HepG2 (cell line): ENCODE measurements around the gene FAM83C. TPM values are rescaled to one million over a fixed set of nuclear protein-coding genes. Genes with fewer than 3 reads are reported as not detected.

Source experiments
- BORCS8-MEF2B ChIP-seq: sonication (generic); formaldehyde crosslinking; IDR thresholded peaks from 2 replicates; pipeline ENCODE4 v1.8.0; 2022; ENCODE audit warnings: mild to moderate bottlenecking, missing genetic modification reagents
- EED ChIP-seq: sonication (generic); formaldehyde crosslinking; IDR thresholded peaks from 2 replicates; pipeline ENCODE4 v1.5.0; 2020; ENCODE audit warnings: mild to moderate bottlenecking, missing genetic modification reagents
- MAFK ChIP-seq, 2 experiments: IDR thresholded peaks in 1 of 2; conservative IDR thresholded peaks in 1 of 2; 2 replicates each; pipeline ENCODE4 v1.6.1; 2011; ENCODE audit warnings: improper control_type of control experiment in 2 of 2, low read length in 2 of 2
- MED8 ChIP-seq: sonication (generic); formaldehyde crosslinking; IDR thresholded peaks from 2 replicates; pipeline ENCODE4 v1.8.1; 2023; ENCODE audit warnings: mild to moderate bottlenecking, missing genetic modification reagents; ENCODE audit not compliant: insufficient replicate concordance
- NR2C2 ChIP-seq: sonication (generic); formaldehyde crosslinking; IDR thresholded peaks from 2 replicates; pipeline ENCODE4 v1.4.0; 2020; ENCODE audit warnings: missing genetic modification reagents, mild to moderate bottlenecking, moderate library complexity, borderline replicate concordance
- RBM22 ChIP-seq: fragments of 200-400 bp; formaldehyde crosslinking; optimal IDR thresholded peaks from 2 replicates; pipeline ENCODE3; 2017; ENCODE audit warnings: mild to moderate bottlenecking, low read length, moderate library complexity
- TBX2 ChIP-seq: sonication (generic); formaldehyde crosslinking; IDR thresholded peaks from 2 replicates; pipeline ENCODE4 v1.5.0; 2020; ENCODE audit warnings: missing genetic modification reagents, mild to moderate bottlenecking, borderline replicate concordance
- ZBTB7B ChIP-seq: sonication (generic); formaldehyde crosslinking; IDR thresholded peaks from 2 replicates; pipeline ENCODE4 v1.4.0; 2020; ENCODE audit warnings: missing genetic modification reagents
- ZNF317 ChIP-seq: sonication (generic); formaldehyde crosslinking; IDR thresholded peaks from 2 replicates; pipeline ENCODE4 v1.5.0; 2020; ENCODE audit warnings: mild to moderate bottlenecking, missing genetic modification reagents
- ZZZ3 ChIP-seq: sonication (generic); formaldehyde crosslinking; IDR thresholded peaks from 2 replicates; pipeline ENCODE4 v1.4.0; 2020; ENCODE audit warnings: missing genetic modification reagents, mild to moderate bottlenecking, borderline replicate concordance
- polyA plus RNA-seq, 8 experiments: library from polyadenylated mRNA; depleted of rRNA in 3 of 8; stranded (reverse) in 7 of 8; unstranded in 1 of 8; fragments of >200 nt; fragmentation: Illumina TruSeq in 4 of 8; extraction: Trizol in 4 of 8; gene quantifications; 2 replicates each; pipeline versions ENCODE4 v1.2.1 to v1.2.3, GENCODE V29; 2011 to 2016; ENCODE audit warnings: low read depth in 4 of 8, missing spikeins in 1 of 8, mixed read lengths in 1 of 8; ENCODE audit not compliant: insufficient read depth in 1 of 8
- total RNA-seq, 5 experiments: library from RNA; depleted of rRNA; stranded (reverse); fragments of >200 nt; fragmentation: Illumina TruSeq; extraction: Trizol; gene quantifications; 2 replicates each; pipeline ENCODE4 v1.2.3, GENCODE V29; 2016; ENCODE audit warnings: low read depth in 1 of 5
- TF ChIP-seq, protein P1 (sequence below): sonication (generic); formaldehyde crosslinking; IDR thresholded peaks from 2 replicates; pipeline ENCODE4 v1.5.0; 2020; ENCODE audit warnings: missing genetic modification reagents
- TF ChIP-seq, protein P2 (sequence below): sonication (generic); formaldehyde crosslinking; IDR thresholded peaks from 2 replicates; pipeline ENCODE4 v1.4.0; 2020; ENCODE audit warnings: mild to moderate bottlenecking, missing genetic modification reagents

FAM83C gene
- total and polyA plus RNA-seq, 2 of the 13 experiments (the other 11 are each of a cell fraction or from before 2014, with no cell fraction given), result 0.04 TPM; not detected in 1

DNA sequence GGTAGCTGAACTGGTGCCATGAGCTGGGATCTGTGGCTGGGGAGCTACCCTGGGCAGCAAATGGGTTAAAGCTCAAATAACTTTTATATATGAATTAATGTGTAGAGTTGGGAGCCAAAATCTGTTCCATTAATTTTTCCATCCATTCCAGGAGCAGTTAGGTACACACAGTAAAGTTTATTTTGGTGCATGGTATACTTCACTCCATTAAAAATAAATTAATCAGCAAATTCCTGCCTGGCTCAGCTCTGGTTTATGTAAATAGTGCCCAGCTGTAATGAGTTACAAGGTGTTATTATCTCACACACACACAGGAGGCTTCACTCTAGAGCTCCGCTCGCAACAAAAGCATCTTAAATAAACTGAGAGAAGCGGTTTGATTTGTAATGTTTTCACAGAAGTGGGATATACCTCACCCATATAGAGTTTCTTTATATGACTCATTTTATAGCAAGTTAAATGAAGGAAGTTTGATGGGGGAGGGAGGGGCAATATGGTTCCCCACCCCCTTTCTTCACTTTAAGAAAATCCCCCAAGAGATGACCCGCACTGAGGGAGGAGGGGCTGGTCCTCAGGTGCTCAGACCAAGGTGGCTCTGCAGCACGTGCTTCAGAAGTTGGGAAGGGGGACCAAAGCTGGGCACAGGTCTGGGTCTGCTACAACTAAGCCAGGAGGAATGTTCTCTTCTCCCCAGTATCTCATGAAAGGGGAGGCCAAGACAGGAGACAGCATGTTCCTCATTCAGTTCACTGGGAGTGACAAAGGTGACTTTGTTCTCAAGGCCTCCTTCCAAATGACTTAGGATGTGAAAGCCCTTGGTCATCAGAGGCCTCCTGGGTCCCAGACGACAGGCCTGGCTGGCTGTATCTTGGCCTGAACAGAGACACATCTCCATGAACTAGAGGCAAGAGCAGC is 10.5 kb upstream of the FAM83C start (continued):
- TF ChIP-seq MAFK (conservative IDR thresholded peaks at IDR 0.05 in 1 of 2, IDR thresholded peaks at IDR 0.05 in 1 of 2; ENCODE audit: low read length in 2 of 2), result peak in 1 of 2 experiments; percentile 8; a peak in 1 of 4 replicates
- TF ChIP-seq ZZZ3 (CRISPR knock-in tag), result no peak
- TF ChIP-seq, protein P1, sequence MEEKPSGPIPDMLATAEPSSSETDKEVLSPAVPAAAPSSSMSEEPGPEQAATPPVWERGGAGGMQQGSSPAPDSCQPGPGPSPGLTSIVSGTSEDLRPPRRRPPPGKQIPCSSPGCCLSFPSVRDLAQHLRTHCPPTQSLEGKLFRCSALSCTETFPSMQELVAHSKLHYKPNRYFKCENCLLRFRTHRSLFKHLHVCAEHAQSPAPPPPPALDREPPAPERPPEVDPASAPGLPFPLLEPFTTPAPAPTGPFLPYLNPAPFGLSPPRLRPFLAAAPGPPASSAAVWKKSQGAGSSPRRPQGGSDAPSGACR (CRISPR knock-in tag), result no peak
- TF ChIP-seq EED (CRISPR knock-in tag), result no peak
- TF ChIP-seq, protein P2, sequence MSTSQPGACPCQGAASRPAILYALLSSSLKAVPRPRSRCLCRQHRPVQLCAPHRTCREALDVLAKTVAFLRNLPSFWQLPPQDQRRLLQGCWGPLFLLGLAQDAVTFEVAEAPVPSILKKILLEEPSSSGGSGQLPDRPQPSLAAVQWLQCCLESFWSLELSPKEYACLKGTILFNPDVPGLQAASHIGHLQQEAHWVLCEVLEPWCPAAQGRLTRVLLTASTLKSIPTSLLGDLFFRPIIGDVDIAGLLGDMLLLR, result no peak
- TF ChIP-seq TBX2 (CRISPR knock-in tag), result 0 out of 2 replicates have a peak, but pooled peaks have one; percentile 5
- no peak for TF ChIP-seq BORCS8-MEF2B
- no peak for TF ChIP-seq ZNF317 (CRISPR knock-in tag)
- no peak for TF ChIP-seq NR2C2
- peak; percentile 69 for TF ChIP-seq RBM22
- TF ChIP-seq MED8 (CRISPR knock-in tag), result no peak
- TF ChIP-seq ZBTB7B (CRISPR knock-in tag), result 0 out of 2 replicates have a peak, but pooled peaks have one; percentile 9
- TF ChIP-seq, all 625 proteins: peak for 4
